Measurements from ENCODE around the gene SH3BP4.

The SH3BP4 gene

DNA sequence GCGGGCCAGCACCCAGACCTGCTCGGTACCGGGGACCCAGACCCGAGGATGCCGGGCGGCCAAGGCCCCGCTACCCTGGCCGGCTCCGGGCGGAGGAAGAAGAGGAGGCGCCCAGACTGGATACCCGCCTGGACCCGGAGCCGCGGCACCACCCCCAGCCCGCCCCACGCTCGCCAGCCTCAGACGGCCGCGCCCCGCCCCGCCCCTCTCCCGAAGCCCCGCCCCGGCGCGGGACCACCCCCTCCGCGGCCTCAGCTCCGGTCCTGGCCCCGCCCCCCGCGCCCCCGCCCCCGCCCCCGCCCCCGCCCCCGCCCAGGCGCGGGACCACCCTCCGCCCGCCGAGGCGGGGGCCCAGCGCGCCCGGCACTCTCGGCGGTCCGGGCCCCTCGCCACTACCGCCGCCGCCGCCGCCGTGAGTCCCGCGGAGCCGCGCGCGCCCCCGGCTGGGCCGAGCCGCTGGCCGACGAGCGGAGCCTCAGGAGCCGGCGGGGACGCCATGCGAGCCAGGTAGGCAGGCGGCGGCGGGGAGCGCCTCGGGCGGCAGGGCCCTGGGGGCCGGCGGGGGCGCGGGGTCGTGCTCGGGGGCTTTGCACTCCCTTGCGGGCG lies at the start of gene SH3BP4:
TSS of gene SH3BP4 (plus strand) at position 354 of the 606 bp plus-strand sequence. CDS start 82,986 bp downstream, outside the sequence.
- DNase-seq: peak; percentile 61

DNA sequence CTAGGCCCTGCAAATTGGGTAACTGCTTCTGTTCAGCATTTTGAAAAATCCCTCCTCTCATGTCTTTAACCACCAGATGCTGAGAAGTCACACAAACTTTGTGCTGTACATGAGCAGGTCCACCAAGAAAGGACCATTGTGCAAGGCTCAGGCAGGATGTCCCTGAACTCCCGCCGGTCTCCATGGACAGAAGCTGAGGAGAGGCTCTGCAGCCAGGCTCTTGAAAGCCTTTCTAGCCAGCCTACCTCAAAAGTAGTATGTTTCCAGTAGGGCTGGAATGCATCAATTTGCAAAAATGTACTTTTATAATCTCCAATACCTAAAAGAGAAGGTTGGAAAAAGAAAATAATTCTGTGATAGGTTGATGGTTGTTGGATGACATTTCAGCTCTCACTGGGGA lies 47.0 kb upstream of the SH3BP4 start:
- no peak for DNase-seq

- DNase-seq: no peak
Measured at GRCh38 chr2:234905547-234906265, 46.1 kb upstream of the SH3BP4 start.

DNA sequence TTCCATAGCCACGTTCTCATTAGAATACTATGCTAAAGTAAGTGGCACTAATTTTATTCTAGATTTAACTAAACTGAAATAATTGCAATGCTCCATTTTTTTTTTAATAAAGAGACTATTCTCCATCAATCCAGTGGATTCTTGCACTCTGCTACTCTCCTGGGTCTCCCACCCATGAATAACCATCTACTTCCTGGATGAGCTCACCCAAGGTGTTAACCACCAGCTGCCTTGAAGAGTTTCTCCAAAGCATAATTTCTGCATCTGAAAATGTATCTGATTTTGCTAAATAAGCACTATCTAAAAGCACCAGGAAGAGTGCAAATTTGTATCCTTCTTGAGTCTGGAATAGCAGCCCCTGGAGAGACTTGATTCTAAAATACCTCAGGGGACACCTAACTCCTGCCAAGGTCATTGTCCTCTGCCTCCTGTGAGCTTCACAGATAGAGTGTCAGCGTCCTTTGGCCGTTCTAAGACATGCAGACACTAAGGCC lies 41.6 kb upstream of the SH3BP4 start:
- no peak for DNase-seq

- DNase-seq: no peak
Measured at GRCh38 chr2:234911271-234911670, 40.5 kb upstream of the SH3BP4 start.

DNA sequence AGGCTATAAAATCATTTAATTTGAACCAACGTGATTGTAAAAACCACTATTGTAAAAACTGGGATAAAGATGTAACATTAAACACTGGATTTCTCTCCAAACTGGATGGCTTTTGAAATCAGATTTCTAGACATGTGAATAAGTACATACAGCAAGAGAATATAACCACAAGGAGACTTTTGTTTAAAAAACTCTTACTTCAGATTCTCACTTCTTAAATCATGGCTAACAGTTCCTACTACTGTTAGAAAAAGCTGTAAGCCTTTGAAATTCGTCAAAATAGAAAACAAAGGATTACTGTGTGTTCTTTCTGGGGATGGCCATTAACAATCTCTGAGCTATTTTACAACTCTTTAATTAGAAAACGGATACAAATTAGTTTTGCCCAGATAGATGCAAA lies 39.4 kb upstream of the SH3BP4 start:
- no peak for DNase-seq

DNA sequence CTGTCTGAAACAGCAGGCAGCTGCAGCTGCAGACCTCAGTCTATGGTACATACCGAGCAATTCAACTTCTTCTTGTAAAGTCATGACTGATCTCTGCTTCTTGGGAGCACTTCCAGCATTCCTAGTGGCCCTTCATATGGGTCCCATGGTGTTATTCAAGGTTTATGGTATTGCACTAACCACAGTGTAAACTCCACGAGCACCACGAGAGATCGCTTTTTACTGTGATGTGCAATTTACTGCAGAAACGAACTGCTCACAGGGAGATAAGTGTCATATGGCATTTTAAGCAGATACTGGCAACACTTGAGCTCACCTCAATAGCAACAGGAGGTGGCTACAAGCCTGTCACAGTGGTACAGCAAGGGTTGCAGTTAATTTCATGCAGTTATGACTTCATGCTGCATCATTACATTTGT lies 38.6 kb upstream of the SH3BP4 start:
- peak; percentile 8 for DNase-seq

- DNase-seq: no peak
Measured at GRCh38 chr2:234914371-234915154, 37.3 kb upstream of the SH3BP4 start.

DNA sequence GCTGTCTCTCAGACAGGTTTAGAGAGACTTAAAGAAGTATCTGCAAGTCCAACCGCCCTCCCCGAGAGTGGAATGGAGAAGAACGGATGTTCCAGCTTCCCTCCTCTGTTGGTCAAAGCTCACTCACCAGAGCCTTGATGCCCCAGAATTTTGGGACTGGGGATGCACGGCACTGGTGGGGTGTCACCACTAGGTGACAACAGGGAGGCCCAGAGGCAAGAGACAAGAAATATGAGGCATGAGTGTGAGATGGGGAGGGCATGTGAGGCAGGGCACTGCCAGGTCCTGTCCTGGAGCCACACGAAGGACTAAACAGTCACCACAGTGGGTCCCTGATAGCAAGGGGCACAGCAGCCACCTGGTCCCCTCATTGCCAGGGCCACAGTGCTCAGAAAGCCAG lies 35.1 kb upstream of the SH3BP4 start:
- DNase-seq: no peak

GRCh38 chr2:234917211-234917975 lies 34.4 kb upstream of the SH3BP4 start:
- no peak for DNase-seq

- no peak for DNase-seq
Measured at GRCh38 chr2:234919711-234920110, 32.1 kb upstream of the SH3BP4 start.

DNA sequence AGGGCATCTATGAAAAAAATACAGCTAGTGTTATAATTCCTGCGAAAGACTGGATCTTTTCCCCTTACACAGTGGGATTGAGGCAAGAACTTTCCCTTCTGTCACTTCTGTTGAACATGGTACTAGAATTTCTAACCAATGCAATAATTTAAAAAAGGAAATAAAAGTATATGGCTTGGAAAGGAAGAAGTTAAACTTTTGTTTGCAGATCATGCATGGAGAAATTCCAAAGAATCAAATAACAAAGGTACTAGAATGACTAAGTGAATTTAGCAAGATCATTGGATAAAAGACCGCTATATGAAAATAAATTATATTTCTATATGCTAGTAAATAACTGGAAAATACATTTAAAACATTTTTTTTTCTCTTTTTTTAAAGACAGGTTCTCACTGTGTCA lies 31.0 kb upstream of the SH3BP4 start:
- no peak for DNase-seq

DNA sequence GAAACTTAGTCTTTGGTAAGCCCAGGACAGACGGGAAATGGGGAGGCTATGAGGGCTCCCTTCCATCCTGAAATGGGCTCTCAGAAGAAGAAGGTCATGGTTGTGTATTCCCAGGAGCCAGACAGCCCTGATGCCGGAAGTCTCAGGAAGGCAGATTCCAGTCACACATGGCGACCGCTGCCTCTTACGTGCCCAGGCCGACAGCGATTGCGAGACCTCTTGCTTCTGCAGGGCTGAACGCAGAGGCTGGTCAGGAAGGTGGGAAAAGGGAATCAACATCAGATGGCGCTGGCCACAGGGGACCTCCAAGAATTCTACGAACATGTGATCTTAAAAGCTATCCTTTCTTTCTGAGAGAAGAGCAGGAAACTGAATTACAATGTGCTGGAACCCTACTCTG lies 22.8 kb upstream of the SH3BP4 start:
- DNase-seq: no peak

GRCh38 chr2:234930397-234930796 lies 21.4 kb upstream of the SH3BP4 start:
- DNase-seq: no peak

DNA sequence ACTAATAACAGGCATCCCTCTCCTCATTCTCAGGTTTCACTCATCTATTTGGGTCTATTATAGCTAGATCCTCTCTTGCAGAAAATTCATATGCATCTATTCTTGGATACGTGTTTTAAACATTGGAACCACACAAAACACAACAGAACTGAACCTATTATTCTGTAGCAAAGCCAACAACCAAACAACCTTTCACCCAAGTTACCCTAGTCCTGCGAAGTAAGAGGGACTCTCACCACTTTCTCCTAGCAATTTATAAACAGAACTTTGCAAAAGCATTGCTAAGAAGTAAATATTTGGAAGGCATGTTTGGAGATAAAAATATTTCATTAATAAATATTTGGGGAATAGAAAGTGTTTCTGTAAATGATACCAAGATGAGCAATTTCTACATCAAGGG lies 20.4 kb upstream of the SH3BP4 start:
- DNase-seq: no peak

- peak; percentile 66 for DNase-seq
Measured at GRCh38 chr2:234932591-234933168, 19.1 kb upstream of the SH3BP4 start.

DNA sequence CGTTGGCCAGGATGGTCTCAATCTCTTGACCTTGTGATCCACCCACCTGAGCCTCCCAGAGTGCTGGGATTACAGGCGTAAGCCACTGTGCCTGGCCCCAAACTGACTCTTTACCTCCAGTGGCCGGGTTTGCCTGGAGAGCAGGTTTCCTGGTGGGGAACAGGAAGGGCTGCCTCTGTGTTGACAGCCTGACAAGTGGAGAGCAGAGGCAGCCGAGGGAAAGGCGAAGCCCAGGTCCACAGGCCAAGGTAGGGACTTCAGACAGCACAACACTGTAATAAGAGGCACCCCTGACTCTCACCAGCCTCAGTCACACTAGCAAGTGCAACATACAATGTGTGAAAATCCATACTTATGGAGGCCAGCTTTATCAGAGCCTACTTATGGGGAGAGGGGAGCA lies 16.5 kb upstream of the SH3BP4 start:
- no peak for DNase-seq

DNA sequence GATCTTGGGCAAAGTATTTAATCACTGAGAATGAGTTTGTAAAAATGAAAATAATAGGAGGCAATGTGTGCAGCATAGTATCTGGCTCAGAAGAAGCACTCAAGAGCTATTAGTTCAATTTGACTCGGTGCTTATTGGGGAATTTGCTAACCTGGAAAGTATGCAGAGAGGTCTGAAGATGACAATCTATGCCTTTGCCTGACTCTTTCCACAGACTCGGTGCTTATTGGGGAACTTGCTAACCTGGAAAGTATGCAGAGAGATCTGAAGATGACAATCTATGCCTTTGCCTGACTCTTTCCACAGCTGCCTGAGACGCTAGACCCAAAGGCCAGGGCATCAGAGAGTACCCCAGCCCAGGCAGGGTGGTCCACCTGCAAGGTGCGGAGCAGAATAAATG lies 12.2 kb upstream of the SH3BP4 start:
- DNase-seq: no peak

GRCh38 chr2:234939996-234940395 lies 11.8 kb upstream of the SH3BP4 start:
- DNase-seq: no peak

GRCh38 chr2:234940527-234940926 lies 11.3 kb upstream of the SH3BP4 start:
- DNase-seq: no peak

GRCh38 chr2:234945339-234945873 lies 6.4 kb upstream of the SH3BP4 start:
- DNase-seq: no peak

GRCh38 chr2:234947556-234947955 lies 4.3 kb upstream of the SH3BP4 start:
- no peak for DNase-seq

All from NCI-H774 (cell line).